OCI-LY3 (cell line): ENCODE results near the gene MAP2K3.

ENCODE experiments used
- H2AFZ ChIP-seq: fragments of 200-600, 300-600 bp; shearing (Covaris generic); 2 replicates; pipeline ENCODE4 v1.6.0; 2014; ENCODE audit warnings: antibody characterized with exemption, low read depth, low read length
- H3K27ac ChIP-seq: fragments of 200-600, 300-600 bp; sonication (generic); 2 replicates; pipeline ENCODE4 v1.5.1; 2014; ENCODE audit warnings: mild to moderate bottlenecking, low read length, moderate library complexity, mixed read lengths
- H3K27me3 ChIP-seq: fragments of 200-600, 300-600 bp; sonication (generic); 2 replicates; pipeline ENCODE4 v1.6.1; 2014; ENCODE audit warnings: low read depth, low read length, mixed read lengths
- H3K36me3 ChIP-seq: fragments of 200-600, 300-600 bp; sonication (generic); replicated peaks from 2 replicates; pipeline ENCODE3; 2014; ENCODE audit warnings: low read depth, low read length, mixed read lengths
- H3K4me1 ChIP-seq: fragments of 300-600, 200-600 bp; sonication (generic); 2 replicates; pipeline ENCODE4 v1.6.1; 2014; ENCODE audit warnings: low read length, mixed read lengths
- H3K4me2 ChIP-seq: fragments of 200-600, 300-600 bp; sonication (generic); 2 replicates; pipeline ENCODE4 v1.6.1; 2014; ENCODE audit warnings: low read length, mixed read lengths
- H3K4me3 ChIP-seq: fragments of 300-600, 200-600 bp; sonication (generic); 2 replicates; pipeline ENCODE4 v1.5.1; 2014; ENCODE audit warnings: antibody characterized with exemption, mild to moderate bottlenecking, low read length, moderate library complexity
- H3K79me2 ChIP-seq: fragments of 300-600, 200-600 bp; shearing (Covaris generic); 2 replicates; pipeline ENCODE4 v1.6.1; 2014; ENCODE audit warnings: mild to moderate bottlenecking, low read length, mixed read lengths
- H3K9ac ChIP-seq: fragments of 300-600, 200-600 bp; shearing (Covaris generic); 2 replicates; pipeline ENCODE4 v1.6.0; 2014; ENCODE audit warnings: mild to moderate bottlenecking, low read length, moderate library complexity
- H3K9me3 ChIP-seq: fragments of 200-600, 300-600 bp; shearing (Covaris generic); 2 replicates; pipeline ENCODE4 v1.6.1; 2014; ENCODE audit warnings: low read length, mixed read lengths; ENCODE audit not compliant: insufficient read depth
- H4K20me1 ChIP-seq: fragments of 200-600, 300-600 bp; sonication (generic); 2 replicates; pipeline ENCODE4 v1.6.1; 2016; ENCODE audit warnings: low read length, mixed read lengths; ENCODE audit not compliant: insufficient read depth
- EZH2phosphoT487 ChIP-seq: fragments of 200-600 bp; shearing (Covaris generic); IDR thresholded peaks from 2 replicates; pipeline ENCODE4 v1.6.1; 2018; ENCODE audit warnings: antibody characterized with exemption, mixed run types, low read depth
- TF ChIP-seq, protein P1 (sequence below): fragments of 200-600, 300-600 bp; sonication (generic); IDR thresholded peaks from 2 replicates; pipeline ENCODE4 v1.5.1; 2014; ENCODE audit warnings: antibody characterized with exemption, low read length, low read depth

The MAP2K3 gene

DNA sequence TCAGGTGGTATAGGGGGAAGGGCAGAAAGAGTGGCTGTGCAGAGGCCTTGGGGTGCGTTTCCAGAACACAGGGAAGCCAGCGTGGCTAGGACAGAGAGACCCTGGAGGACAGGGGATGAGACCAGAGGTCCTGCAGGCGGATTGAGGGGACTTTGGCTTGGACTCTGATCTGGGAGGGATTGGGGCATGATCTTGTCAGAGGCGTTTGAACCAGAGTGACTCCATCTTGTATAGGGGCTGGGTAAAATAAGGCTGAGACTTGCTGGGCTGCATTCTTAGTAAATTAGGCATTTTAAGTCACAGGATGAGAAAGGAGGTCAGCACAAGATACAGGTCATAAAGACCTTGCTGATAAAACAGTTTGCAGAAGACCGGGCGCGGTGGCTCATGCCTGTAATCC is 25.9 kb upstream of the MAP2K3 start:
- Histone ChIP-seq H4K20me1 (no peaks in the 10 kb centered on the region), H3K36me3 (no peaks in the 10 kb centered on the region), H3K27ac (no peak overlapping the region), H3K9ac (no peak overlapping the region), H3K79me2 (no peaks in the 10 kb centered on the region), H2AFZ (no peak overlapping the region), H3K4me3 (no peak overlapping the region), H3K27me3 (no peaks in the 10 kb centered on the region), H3K4me2 (no peak overlapping the region), H3K4me1 (no peaks in the 10 kb centered on the region), H3K9me3 (no peaks in the 10 kb centered on the region)
- TF ChIP-seq EZH2phosphoT487 = no peak
- TF ChIP-seq, protein P1, sequence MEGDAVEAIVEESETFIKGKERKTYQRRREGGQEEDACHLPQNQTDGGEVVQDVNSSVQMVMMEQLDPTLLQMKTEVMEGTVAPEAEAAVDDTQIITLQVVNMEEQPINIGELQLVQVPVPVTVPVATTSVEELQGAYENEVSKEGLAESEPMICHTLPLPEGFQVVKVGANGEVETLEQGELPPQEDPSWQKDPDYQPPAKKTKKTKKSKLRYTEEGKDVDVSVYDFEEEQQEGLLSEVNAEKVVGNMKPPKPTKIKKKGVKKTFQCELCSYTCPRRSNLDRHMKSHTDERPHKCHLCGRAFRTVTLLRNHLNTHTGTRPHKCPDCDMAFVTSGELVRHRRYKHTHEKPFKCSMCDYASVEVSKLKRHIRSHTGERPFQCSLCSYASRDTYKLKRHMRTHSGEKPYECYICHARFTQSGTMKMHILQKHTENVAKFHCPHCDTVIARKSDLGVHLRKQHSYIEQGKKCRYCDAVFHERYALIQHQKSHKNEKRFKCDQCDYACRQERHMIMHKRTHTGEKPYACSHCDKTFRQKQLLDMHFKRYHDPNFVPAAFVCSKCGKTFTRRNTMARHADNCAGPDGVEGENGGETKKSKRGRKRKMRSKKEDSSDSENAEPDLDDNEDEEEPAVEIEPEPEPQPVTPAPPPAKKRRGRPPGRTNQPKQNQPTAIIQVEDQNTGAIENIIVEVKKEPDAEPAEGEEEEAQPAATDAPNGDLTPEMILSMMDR = no peak

DNA sequence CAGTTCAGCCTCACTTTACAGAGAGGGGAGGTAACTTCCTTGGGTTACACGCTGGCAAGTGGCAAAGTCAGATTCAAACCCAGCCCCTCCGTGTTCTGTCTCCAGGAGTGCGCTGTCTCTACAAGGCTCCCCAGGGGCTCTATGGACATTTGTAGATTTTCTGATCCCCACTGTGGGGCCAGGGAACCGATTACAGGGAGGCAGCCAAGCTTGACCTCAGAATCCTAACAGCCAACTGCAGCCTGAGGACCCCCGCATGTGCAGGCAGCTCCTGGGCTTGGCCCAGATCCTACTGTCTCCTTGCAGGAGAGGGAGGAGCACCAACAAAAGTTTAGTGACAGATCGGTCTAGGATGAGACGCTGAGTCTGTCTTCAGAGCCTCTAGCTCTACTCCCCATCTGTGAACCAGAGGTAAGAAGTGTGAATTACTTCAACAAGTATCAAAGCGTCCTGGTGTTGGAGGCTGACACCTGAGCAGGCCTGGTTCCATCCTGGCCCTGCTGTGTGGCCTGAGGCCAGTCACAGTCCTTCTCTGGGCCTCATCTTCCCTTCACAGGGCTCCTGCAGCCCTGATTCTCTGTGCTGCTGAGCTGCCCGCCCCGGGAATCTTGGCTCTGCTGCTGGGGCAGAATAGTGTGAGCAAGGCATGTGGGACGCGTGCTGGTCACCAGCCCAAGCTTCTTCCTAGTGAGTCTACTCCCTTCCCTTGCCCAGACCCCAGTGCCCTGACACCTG is 22.1 kb upstream of the MAP2K3 start:
- Histone ChIP-seq H3K36me3 (no peaks in the 10 kb centered on the region), H3K4me3 (no peak overlapping the region), H3K27ac (no peak overlapping the region), H3K79me2 (no peaks in the 10 kb centered on the region), H3K4me1 (no peaks in the 10 kb centered on the region), H3K27me3 (no peaks in the 10 kb centered on the region), H4K20me1 (no peaks in the 10 kb centered on the region), H3K9ac (no peak overlapping the region), H3K9me3 (no peaks in the 10 kb centered on the region), H2AFZ (no peak overlapping the region), H3K4me2 (no peak overlapping the region)
- TF ChIP-seq, protein P1 = no peak
- no peak for TF ChIP-seq EZH2phosphoT487

DNA sequence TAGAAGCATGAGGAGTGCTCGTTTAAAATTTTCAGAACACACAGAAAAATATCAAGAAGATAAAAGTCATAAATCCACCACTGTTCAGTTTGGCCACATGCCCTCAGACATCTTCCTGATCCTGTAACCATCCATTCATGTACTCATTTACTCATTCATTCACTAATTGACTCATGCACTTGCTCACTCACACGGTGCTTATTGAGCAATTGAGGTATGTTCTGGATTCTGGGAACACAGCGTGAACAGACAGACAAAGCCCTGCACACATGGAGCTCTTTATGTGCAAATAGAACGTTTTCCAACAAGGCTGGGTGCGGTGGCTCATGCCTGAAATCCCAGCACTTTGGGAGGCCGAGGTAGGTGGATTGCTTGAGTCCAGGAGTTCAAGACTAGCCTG is 21.1 kb upstream of the MAP2K3 start:
- Histone ChIP-seq H4K20me1 (no peaks in the 10 kb centered on the region), H3K27ac (no peak overlapping the region), H2AFZ (no peak overlapping the region), H3K4me3 (no peak overlapping the region), H3K4me1 (no peaks in the 10 kb centered on the region), H3K9me3 (no peaks in the 10 kb centered on the region), H3K36me3 (no peaks in the 10 kb centered on the region), H3K79me2 (no peaks in the 10 kb centered on the region), H3K4me2 (no peak overlapping the region), H3K9ac (no peak overlapping the region), H3K27me3 (no peaks in the 10 kb centered on the region)
- TF ChIP-seq, protein P1 = no peak
- TF ChIP-seq EZH2phosphoT487 = no peak

DNA sequence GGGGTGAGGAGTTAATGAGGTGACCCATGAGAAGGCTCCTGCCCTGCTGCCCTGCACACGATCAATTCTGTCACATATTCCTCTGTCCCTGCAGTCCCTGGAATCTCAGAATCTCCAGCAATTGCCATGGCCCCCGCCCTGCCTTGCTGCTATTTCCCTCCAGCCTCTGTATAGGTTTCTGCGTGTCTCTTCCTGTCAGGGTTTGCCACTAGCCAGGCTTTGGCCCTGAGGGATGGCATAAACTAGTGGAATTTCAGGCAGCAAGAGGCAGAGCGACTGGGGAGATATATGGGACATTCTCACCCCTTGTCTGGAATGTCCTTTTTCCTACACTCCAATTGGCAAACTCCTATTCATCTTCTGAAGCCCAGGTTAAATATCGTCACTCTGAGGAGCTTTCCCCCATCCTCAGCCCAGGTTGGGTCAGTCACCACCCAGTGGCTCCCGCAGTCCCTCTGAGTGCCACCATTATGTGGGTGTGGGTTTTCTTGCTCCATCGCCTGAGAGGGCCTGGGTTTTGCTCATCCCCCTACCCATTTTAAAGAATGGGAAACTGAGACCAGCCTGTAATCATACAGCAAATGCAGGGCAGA is 15.8 kb upstream of the MAP2K3 start:
- Histone ChIP-seq H3K4me1 (no peaks in the 10 kb centered on the region), H3K79me2 (no peaks in the 10 kb centered on the region), H2AFZ (no peak overlapping the region), H4K20me1 (no peaks in the 10 kb centered on the region), H3K36me3 (no peaks in the 10 kb centered on the region), H3K27ac (no peak overlapping the region), H3K4me2 (no peak overlapping the region), H3K9me3 (no peaks in the 10 kb centered on the region), H3K4me3 (no peak overlapping the region), H3K9ac (no peak overlapping the region), H3K27me3 (no peaks in the 10 kb centered on the region)
- TF ChIP-seq, protein P1 = no peak
- no peak for TF ChIP-seq EZH2phosphoT487
